ENCODE results near the gene MYH9.
"Not testable (repeated sequence)": the region's sequence is repeated elsewhere in the genome, so short reads cannot be mapped to it uniquely, and the experiment has no call there.

MYH9 gene

GRCh38 chr22:36413022-36413775 is 25.4 kb upstream of the MYH9 start:
- DNase-seq = no peak

- no peak for DNase-seq
Measured at GRCh38 chr22:36411589-36412258, 24.0 kb upstream of the MYH9 start.

GRCh38 chr22:36409911-36410756 is 22.4 kb upstream of the MYH9 start:
- no peak for DNase-seq

- not testable (repeated sequence) for DNase-seq
Measured at GRCh38 chr22:36409554-36409910, 21.8 kb upstream of the MYH9 start.

- DNase-seq = no peak
Measured at GRCh38 chr22:36409056-36409455, 21.3 kb upstream of the MYH9 start.

GRCh38 chr22:36406721-36407120 is 19.0 kb upstream of the MYH9 start:
- no peak for DNase-seq

GRCh38 chr22:36405671-36406538 is 18.1 kb upstream of the MYH9 start:
- DNase-seq = no peak

- DNase-seq = no peak
Measured at GRCh38 chr22:36405221-36405661, 17.5 kb upstream of the MYH9 start.

GRCh38 chr22:36404446-36404845 is 16.7 kb upstream of the MYH9 start:
- no peak for DNase-seq

- no peak for DNase-seq
Measured at GRCh38 chr22:36399472-36399778, 11.7 kb upstream of the MYH9 start.

- no peak for DNase-seq
Measured at GRCh38 chr22:36398601-36399471, 11.1 kb upstream of the MYH9 start.

- DNase-seq = no peak
Measured at GRCh38 chr22:36397131-36398093, 9.6 kb upstream of the MYH9 start.

GRCh38 chr22:36395915-36396314 is 8.1 kb upstream of the MYH9 start:
- no peak for DNase-seq

- no peak for DNase-seq
Measured at GRCh38 chr22:36395055-36395849, 7.5 kb upstream of the MYH9 start.

GRCh38 chr22:36391638-36392037 is 3.9 kb upstream of the MYH9 start:
- no peak for DNase-seq

GRCh38 chr22:36389122-36389521 is 1.4 kb upstream of the MYH9 start:
- not testable (repeated sequence) for DNase-seq

GRCh38 chr22:36387709-36387958 is 133 bp downstream of the MYH9 start:
- no peak for DNase-seq

GRCh38 chr22:36386900-36387708 is 663 bp downstream of the MYH9 start:
- no peak for DNase-seq

- no peak for DNase-seq
Measured at GRCh38 chr22:36386351-36386899, 1.3 kb downstream of the MYH9 start.

Measured in midbrain (tissue), 1 donor.